Measurements from ENCODE around the gene OLR1.

Gene OLR1

GRCh38 chr12:10151621-10152020 is 20.3 kb downstream of the OLR1 start:
- no peak for DNase-seq

GRCh38 chr12:10147714-10148403 is 24.1 kb downstream of the OLR1 start:
- DNase-seq, result no peak

DNA sequence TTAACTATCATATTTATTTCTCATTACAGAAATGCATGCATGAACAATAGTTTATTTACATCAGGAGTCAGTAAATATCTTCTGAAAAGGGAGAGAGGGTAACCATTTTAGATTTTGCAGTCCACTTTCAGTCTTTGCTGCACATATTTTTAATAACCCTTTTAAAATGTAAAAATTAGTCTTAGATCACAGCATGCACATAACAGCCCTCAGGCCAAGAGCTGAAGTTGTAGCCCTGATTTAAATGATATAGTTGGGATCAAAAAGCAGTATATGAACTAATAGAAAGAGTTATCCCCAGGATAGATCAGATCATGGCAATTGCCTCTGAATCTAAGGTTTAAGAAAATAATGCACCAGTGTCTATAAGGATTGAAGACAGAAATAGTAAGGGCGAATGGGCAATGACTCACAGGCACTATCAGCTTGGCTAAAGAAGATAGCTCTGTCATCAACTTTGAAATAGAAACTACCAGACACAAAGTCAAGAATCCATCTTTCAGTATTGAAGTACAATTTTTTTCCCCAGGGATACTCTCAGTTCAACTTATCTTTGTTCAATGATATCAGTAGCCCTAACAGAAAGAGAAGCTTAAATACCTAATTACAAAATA is 28.8 kb downstream of the OLR1 start:
- no peak for DNase-seq

DNA sequence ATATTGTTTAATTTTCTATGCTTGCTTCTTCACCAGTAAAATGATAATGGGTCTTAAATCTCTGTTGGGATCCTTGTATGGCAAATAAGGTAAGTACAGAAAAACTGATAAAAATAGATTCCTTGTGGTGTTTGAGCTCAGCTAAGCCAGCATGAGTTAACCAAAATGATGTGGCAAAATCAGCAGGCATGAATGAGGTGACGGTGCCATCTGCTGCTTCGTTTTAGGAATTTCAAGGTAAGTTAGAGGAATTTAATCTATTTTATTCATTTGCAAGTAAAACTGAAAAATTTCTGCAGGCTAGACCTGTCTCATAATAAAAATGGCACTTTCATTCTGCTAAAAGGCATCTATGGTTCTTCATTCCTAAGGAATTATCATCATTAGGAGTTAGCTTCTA is 31.9 kb downstream of the OLR1 start:
- peak in 1 of 2 experiments; percentile 20 for DNase-seq

GRCh38 chr12:10136637-10137205 is 35.2 kb downstream of the OLR1 start:
- DNase-seq, result peak in 1 of 2 experiments; percentile 40

GRCh38 chr12:10135126-10135525 is 36.8 kb downstream of the OLR1 start:
- no peak for DNase-seq

DNA sequence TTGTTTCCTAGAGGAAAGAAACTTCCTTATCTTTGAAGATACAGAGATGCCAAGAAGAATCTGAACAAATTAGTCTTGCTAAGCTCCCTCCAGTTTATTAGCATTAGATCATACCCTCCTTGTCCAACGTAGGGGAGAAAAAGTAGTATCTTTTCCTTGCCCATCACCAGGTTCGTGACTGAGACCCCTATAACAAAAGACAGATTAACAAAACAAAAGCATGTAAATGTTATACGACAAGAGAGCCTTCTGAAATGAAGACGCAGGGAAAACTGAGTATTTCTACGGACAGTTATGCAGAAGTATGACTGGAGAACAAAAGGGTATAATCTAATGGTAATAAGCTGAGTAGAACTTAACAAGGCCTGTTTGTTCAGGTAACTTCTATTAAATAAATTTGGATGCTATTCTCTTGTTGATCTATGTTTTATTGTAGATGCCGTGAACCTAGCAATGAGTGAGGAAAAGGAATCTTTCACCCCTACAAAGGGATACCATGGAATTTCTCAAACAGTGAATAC is 39.0 kb downstream of the OLR1 start:
- DNase-seq, result no peak

GRCh38 chr12:10131111-10131690 is 40.7 kb downstream of the OLR1 start:
- no peak for DNase-seq

GRCh38 chr12:10130042-10130441 is 41.9 kb downstream of the OLR1 start, which contains the start of gene CLEC7A:
CLEC7A (minus strand) TSS chr12:10130199; CDS start chr12:10130082, 117 bp downstream.
- DNase-seq, result no peak

GRCh38 chr12:10128687-10129086 is 43.2 kb downstream of the OLR1 start:
- DNase-seq, result no peak

GRCh38 chr12:10126413-10126812 is 45.5 kb downstream of the OLR1 start:
- no peak for DNase-seq

DNA sequence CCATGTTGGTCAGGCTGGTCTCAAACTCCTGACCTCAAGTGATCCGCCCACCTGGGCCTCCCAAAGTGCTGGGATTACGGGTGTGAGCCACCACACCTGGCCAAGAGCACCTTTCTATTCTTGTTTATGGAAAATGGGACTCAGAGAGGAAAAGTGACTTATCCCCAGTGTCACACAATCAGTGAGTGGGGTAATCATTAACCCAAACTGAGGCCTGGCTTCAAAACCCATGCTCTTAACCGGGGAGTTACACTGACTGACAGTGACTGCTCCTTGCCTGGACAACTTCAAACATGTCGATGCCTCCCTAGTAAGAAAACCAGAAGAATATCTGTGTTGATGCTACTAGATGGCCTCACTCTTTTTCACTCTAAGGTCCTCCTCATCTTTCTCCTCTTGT is 49.2 kb downstream of the OLR1 start:
- no peak for DNase-seq

- DNase-seq, result no peak
Observed at GRCh38 chr12:10121278-10121677, 50.7 kb downstream of the OLR1 start.

DNA sequence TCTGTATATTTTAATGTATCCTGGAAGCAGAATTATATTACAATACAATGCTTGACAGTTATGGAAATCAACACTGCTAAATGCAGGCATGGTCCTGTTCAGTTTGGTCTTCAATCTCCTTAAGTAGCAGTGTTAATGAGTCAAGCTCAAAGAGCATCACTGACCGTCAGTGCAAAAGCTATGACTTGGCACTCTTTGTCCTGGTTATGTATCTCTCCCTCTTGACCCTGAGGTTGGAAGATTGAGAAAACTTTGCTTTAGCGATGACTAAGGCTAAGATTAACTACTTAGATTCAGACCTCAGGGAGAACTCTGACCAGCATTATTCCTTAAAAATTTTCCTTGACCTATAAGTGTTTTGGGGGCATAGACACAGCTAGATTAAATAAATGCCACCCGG is 52.9 kb downstream of the OLR1 start:
- DNase-seq, result no peak

DNA sequence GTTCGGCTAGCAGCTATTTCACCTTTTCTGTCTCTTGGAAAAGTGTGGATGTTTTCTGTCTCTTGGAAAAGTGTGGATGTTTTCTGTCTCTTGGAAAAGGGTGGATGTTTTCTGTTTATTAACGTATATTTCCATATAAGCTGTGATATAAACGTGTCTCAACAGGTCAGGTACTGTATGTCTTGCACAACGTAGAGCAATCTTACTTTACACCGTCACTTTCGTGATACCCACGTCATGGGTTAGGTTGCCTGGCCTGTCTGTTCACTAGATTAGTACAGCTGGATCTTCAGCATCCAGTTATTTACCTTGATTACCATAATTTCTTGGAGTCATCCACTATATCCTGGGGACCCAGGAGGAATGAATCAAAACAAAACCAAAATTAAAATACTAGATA is 56.0 kb downstream of the OLR1 start:
- DNase-seq, result no peak

GRCh38 chr12:10115311-10115710 is 56.6 kb downstream of the OLR1 start:
- no peak for DNase-seq

- DNase-seq, result no peak
Observed at GRCh38 chr12:10113920-10114319, 58.0 kb downstream of the OLR1 start.

DNA sequence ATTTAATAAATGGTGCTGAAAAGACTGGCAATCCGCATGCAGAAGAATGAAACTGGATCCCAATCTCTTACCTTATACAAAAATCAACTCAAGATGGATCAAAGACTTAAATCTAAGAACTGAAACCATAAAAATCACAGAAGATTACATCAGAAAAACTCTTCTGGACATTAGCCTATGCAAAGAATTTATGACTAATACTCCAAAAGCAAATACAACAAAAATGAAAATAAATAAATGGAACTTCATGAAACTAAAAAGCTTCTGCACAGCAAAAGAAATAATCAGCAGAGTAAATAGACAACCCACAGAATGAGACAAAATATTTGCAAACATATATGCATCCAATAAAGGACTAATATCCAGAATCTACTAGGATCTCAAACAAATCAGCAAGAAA is 58.9 kb downstream of the OLR1 start:
- DNase-seq, result no peak

GRCh38 chr12:10111451-10111850 is 60.5 kb downstream of the OLR1 start:
- no peak for DNase-seq

DNA sequence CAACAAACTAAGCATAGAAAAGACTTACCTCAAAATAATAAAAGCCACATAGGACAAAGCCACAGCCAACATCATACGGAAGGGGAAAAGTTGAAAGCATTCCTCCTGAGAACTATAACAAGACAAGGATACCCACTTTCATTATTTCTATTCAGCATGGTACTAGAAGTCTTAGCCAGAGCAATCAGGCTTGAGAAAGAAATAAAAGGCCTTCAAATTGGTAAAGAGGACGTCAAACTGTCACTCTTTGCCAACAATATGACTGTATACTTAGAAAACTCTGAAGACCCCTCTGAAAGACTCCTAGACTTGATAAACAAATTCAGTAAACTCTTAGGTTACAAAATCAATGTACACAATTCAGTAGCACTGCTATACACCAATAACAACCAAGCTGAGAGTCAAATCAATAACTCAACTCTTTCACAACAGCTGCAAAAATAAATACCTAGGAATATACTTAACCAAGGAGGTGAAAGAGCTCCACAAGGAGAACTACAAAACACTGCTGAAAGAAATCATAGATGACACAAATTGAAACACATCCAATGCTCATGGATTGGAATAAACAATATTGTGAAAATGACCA is 61.6 kb downstream of the OLR1 start:
- no peak for DNase-seq

All from NCI-H446 (cell line).